NT2/D1 (cell line): ENCODE results near the gene ELMO1.

Experiments used
- DNase-seq: peaks from one replicate; pipeline ENCODE4 v3.0.0-alpha.2; 2011; ENCODE audit warnings: low read depth, low spot score
- H3K27me3 ChIP-seq: 2 replicates; pipeline ENCODE4 v1.6.0; 2011; ENCODE audit warnings: mild to moderate bottlenecking; ENCODE audit not compliant: insufficient read length, insufficient read depth
- H3K36me3 ChIP-seq: 2 replicates; pipeline ENCODE4 v1.6.1; 2011; ENCODE audit warnings: mild to moderate bottlenecking, low read length, mixed read lengths; ENCODE audit not compliant: insufficient read depth, insufficient read length
- H3K4me1 ChIP-seq: 2 replicates; pipeline ENCODE4 v1.5.1; 2011; ENCODE audit not compliant: insufficient read depth, insufficient read length
- H3K4me3 ChIP-seq: 2 replicates; pipeline ENCODE4 v1.5.1; 2011; ENCODE audit warnings: low read depth; ENCODE audit not compliant: insufficient read length
- H3K9ac ChIP-seq: 2 replicates; pipeline ENCODE4 v1.6.0; 2011; ENCODE audit warnings: low read depth; ENCODE audit not compliant: insufficient read length
- H3K9me3 ChIP-seq: 2 replicates; pipeline ENCODE4 v1.5.1; 2011; ENCODE audit warnings: mild to moderate bottlenecking, low read length; ENCODE audit not compliant: insufficient read depth
- SUZ12 ChIP-seq: IDR thresholded peaks from 2 replicates; pipeline ENCODE4 v1.6.1; 2011; ENCODE audit not compliant: insufficient read length, insufficient read depth; ENCODE audit errors: extremely low read depth
- YY1 ChIP-seq: IDR thresholded peaks from 2 replicates; pipeline ENCODE4 v1.6.1; 2011; ENCODE audit not compliant: insufficient read length, insufficient read depth
- ZNF274 ChIP-seq: IDR thresholded peaks from 2 replicates; pipeline ENCODE4 v1.6.1; 2011; ENCODE audit warnings: mild to moderate bottlenecking, low read depth, low read length

Gene ELMO1

DNA sequence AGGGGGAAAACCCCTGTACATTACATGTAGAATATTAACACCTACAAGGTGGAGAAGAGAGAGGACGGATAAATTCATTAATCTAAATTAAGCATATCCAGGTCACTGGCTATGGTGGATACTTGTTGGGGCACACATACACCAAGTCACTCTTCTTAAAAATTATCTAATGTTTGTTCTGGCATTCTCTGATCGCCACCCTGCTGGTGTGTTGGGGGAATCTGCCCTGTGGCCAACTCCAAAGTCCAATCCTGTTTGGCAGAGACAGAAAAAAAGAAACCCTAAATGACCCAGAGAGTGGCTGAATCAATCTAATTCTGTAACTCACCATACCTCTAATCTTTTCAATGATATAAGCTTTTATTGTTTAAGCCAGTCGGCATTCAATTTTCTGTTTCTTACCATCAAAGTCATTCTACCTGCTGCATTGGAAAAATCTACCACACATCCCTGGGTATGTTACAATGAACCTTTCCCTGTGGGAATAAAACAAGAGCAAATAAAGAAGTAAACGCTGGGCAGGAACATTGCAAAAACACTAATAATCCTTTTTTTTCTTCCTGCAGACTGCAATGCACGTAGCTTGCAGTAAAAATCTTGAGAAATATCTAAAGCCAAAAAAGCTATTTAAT, 34.2 kb downstream of the ELMO1 start:
- no peaks in the 10 kb centered on the region for H3K9me3 ChIP-seq
- no peak overlapping the region for H3K4me3 ChIP-seq
- H3K36me3 ChIP-seq = no peaks in the 10 kb centered on the region
- no peaks in the 10 kb centered on the region for H3K27me3 ChIP-seq
- DNase-seq = no peak
- H3K4me1 ChIP-seq = no peaks in the 10 kb centered on the region
- TF ChIP-seq ZNF274 (no peak), YY1 (no peak), SUZ12 (no peak)
- H3K9ac ChIP-seq = no peak overlapping the region

- TF ChIP-seq ZNF274 = no peak
- TF ChIP-seq SUZ12 = no peak
- TF ChIP-seq YY1 = no peak
- H3K27me3 ChIP-seq = no peaks in the 10 kb centered on the region
- no peaks in the 10 kb centered on the region for H3K4me1 ChIP-seq
- no peaks in the 10 kb centered on the region for H3K36me3 ChIP-seq
- no peaks in the 10 kb centered on the region for H3K9me3 ChIP-seq
- H3K4me3 ChIP-seq = no peak overlapping the region
- H3K9ac ChIP-seq = no peak overlapping the region
- DNase-seq = no peak
Measured at GRCh38 chr7:37411444-37412034, 37.1 kb downstream of the ELMO1 start.

- no peak for TF ChIP-seq YY1
- no peak for TF ChIP-seq SUZ12
- TF ChIP-seq ZNF274 = no peak
- no peaks in the 10 kb centered on the region for H3K27me3 ChIP-seq
- H3K9ac ChIP-seq = no peak overlapping the region
- H3K36me3 ChIP-seq = no peaks in the 10 kb centered on the region
- no peak overlapping the region for H3K4me3 ChIP-seq
- no peaks in the 10 kb centered on the region for H3K4me1 ChIP-seq
- DNase-seq = no peak
- H3K9me3 ChIP-seq = no peaks in the 10 kb centered on the region
Measured at GRCh38 chr7:37410305-37411229, 38.1 kb downstream of the ELMO1 start.

- Histone ChIP-seq H3K4me1 (no peaks in the 10 kb centered on the region), H3K4me3 (no peak overlapping the region), H3K9ac (no peak overlapping the region), H3K36me3 (no peaks in the 10 kb centered on the region), H3K27me3 (no peaks in the 10 kb centered on the region), H3K9me3 (no peaks in the 10 kb centered on the region)
- TF ChIP-seq ZNF274 (no peak), YY1 (no peak)
- DNase-seq = no peak
Measured at GRCh38 chr7:37409461-37409860, 39.2 kb downstream of the ELMO1 start.

DNA sequence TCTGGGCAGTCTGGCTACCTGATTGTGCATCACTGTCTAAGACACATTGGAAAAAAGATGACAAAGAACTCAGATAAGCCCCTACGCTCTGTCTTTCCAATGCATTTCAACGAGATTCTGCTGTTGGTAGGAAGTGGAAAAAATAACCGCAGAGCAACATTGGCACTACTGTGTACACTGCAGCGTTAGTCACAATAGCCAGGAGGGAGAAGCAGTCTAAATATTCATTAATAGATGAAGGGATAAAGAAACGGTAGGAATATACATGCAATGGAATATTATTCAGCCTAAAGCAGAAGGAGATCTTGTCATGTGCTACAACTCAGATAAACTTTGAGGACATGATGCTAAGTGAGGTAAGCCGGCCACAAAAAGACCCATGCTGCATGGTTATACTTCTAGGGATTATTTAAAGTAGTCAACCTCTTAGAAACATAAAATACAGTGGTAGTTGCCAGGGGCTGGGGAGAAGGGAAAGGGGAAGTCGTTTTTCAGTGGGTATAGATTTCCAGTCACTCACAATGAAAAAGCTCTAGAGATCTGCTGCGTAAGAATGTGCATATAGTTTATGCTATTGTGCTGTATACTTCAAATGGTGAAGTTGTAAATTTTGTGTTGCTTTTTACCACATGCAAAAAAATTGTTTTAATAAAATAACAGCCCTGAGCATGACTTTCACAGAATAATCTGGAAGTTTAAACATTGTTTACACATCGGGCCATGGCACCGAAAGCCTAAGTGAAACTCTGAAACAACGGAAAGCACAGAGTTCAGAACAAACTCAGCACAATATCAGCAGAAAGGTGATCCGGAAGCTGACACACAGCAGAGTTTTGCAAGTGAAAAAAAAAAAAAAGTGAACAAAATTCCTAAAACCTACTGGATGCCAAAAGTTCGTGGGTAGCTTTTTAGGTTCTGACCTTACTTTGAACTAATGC, 40.1 kb downstream of the ELMO1 start:
- Histone ChIP-seq H3K4me3 (no peak overlapping the region), H3K36me3 (no peaks in the 10 kb centered on the region), H3K4me1 (no peaks in the 10 kb centered on the region), H3K9me3 (no peaks in the 10 kb centered on the region), H3K9ac (no peak overlapping the region), H3K27me3 (no peaks in the 10 kb centered on the region)
- DNase-seq = no peak
- TF ChIP-seq YY1 = no peak

- no peak for TF ChIP-seq YY1
- TF ChIP-seq ZNF274 = no peak
- no peak for TF ChIP-seq SUZ12
- Histone ChIP-seq H3K4me1 (no peaks in the 10 kb centered on the region), H3K4me3 (no peak overlapping the region), H3K36me3 (no peaks in the 10 kb centered on the region), H3K9ac (no peak overlapping the region), H3K9me3 (peaks cover 6% of the 10 kb centered on the region; the same call in 1 of the 2 replicates), H3K27me3 (no peaks in the 10 kb centered on the region)
- DNase-seq = no peak
Measured at GRCh38 chr7:37405603-37406122, 43.0 kb downstream of the ELMO1 start.
